GM23248 (cell line): ENCODE results near the gene TMEM217. TPM values are rescaled to one million over a fixed set of nuclear protein-coding genes. Genes with fewer than 3 reads are reported as not detected.

ENCODE experiments used
- DNase-seq: peaks from one replicate; pipeline ENCODE4 v3.0.0-alpha.2; 2015
- H2AFZ ChIP-seq: fragments of 200-600 bp; sonication (generic); 2 replicates; pipeline ENCODE4 v1.6.1; 2016; ENCODE audit warnings: antibody characterized with exemption
- H3F3A ChIP-seq: fragments of 200-600 bp; sonication (generic); 2 replicates; pipeline ENCODE4 v1.6.1; 2016; ENCODE audit warnings: mild to moderate bottlenecking, antibody characterized with exemption, mixed run types; ENCODE audit not compliant: insufficient read depth
- H3K27ac ChIP-seq: fragments of 200-600 bp; sonication (generic); 2 replicates; pipeline ENCODE4 v1.5.1; 2016; ENCODE audit warnings: mild to moderate bottlenecking
- H3K27me3 ChIP-seq: fragments of 200-600 bp; sonication (generic); replicated peaks from 2 replicates; pipeline ENCODE4 v1.6.1; 2016; ENCODE audit warnings: mild to moderate bottlenecking; ENCODE audit not compliant: insufficient read depth
- H3K36me3 ChIP-seq: fragments of 200-600 bp; sonication (generic); 2 replicates; pipeline ENCODE4 v1.6.1; 2016; ENCODE audit warnings: low read depth, mild to moderate bottlenecking
- H3K4me1 ChIP-seq: fragments of 200-600 bp; sonication (generic); 2 replicates; pipeline ENCODE4 v1.6.1; 2016; ENCODE audit warnings: mild to moderate bottlenecking; ENCODE audit not compliant: insufficient read depth
- H3K4me2 ChIP-seq: fragments of 200-600 bp; sonication (generic); one replicate; pipeline ENCODE4 v1.6.1; 2016; ENCODE audit warnings: mild to moderate bottlenecking; ENCODE audit not compliant: unreplicated experiment
- H3K4me3 ChIP-seq: fragments of 200-600 bp; sonication (generic); 2 replicates; pipeline ENCODE4 v1.5.1; 2016; ENCODE audit warnings: mild to moderate bottlenecking
- H3K79me2 ChIP-seq: fragments of 200-600 bp; sonication (generic); 2 replicates; pipeline ENCODE4 v1.6.1; 2016; ENCODE audit warnings: mild to moderate bottlenecking; ENCODE audit not compliant: insufficient read depth
- H3K9ac ChIP-seq: fragments of 200-600 bp; sonication (generic); 2 replicates; pipeline ENCODE4 v1.6.1; 2016; ENCODE audit warnings: mild to moderate bottlenecking
- H3K9me2 ChIP-seq: fragments of 200-600 bp; sonication (generic); 2 replicates; pipeline ENCODE4 v1.6.1; 2016; ENCODE audit warnings: mixed run types, mild to moderate bottlenecking, moderate library complexity; ENCODE audit not compliant: insufficient read depth
- H3K9me3 ChIP-seq: fragments of 200-600 bp; sonication (generic); one replicate; pipeline ENCODE4 v1.6.1; 2017; ENCODE audit warnings: low read depth
- H4K20me1 ChIP-seq: fragments of 200-600 bp; sonication (generic); 2 replicates; pipeline ENCODE4 v1.6.0; 2016; ENCODE audit not compliant: insufficient read depth
- EZH2 ChIP-seq: fragments of 200-600 bp; sonication (generic); IDR thresholded peaks from 2 replicates; pipeline ENCODE4 v1.6.1; 2018; ENCODE audit warnings: antibody characterized with exemption, mild to moderate bottlenecking; ENCODE audit not compliant: insufficient read depth, poor library complexity, severe bottlenecking
- EZH2phosphoT487 ChIP-seq: fragments of 200-600 bp; sonication (generic); IDR thresholded peaks from 2 replicates; pipeline ENCODE4 v1.6.1; 2018; ENCODE audit warnings: antibody characterized with exemption, moderate library complexity, mild to moderate bottlenecking, low read depth; ENCODE audit not compliant: insufficient read depth
- WGBS, 2 experiments: methylation state at CpG; one replicate each; pipeline ENCODE4 v1.1.6; 2015 to 2017; ENCODE audit warnings: low lambda C conversion rate in 2 of 2, low coverage in 1 of 2; ENCODE audit errors: missing lambda C conversion rate in 2 of 2; 5-methylcytosine and 5-hydroxymethylcytosine counted together
- in situ Hi-C: fragments of 300-500 bp; cut with MboI; formaldehyde crosslinking; loops from 2 replicates; pipeline ENCODE4 v1.15.0; 2020
- polyA plus RNA-seq: library from polyadenylated mRNA; unstranded; fragments of >200 nt; fragmentation: Nextera tagmentation; extraction: Ambion mirVana; gene quantifications from 2 replicates; pipeline ENCODE4 v1.2.1, GENCODE V29; 2016
- total RNA-seq: library from RNA; depleted of rRNA; stranded (reverse); fragments of >200 nt; shearing (Covaris generic); gene quantifications from 2 replicates; pipeline ENCODE4 v1.2.3, GENCODE V29; 2014

TMEM217 gene
- total and polyA plus RNA-seq, 2 experiments from 2014 or later, result 1.2 to 6.5 TPM

DNA sequence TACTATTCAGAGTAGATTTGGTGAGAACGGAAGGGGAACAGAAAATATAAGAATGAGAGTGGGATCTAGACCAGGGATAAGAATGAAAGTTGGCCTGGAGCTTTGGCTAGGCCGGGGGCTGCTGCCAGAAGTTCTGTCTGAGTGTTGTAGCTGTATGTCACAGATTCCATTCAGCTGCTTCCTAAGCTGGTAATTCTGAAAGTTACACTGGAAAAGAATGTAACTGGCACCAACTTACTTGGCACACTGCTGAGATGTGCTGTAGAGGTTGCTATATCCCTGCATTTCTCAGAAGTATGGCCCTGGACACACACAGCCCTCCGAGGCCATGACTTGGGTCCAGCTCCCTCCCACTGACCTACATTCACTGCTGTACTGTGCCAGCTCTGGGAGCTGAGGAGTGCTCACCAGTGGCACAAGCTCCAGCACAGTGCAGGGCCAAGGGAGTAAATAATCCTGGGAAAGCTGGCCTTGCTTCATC is 25.8 kb upstream of the TMEM217 start:
- peaks cover 24% of the 10 kb centered on the region for H3K4me1 ChIP-seq
- peaks cover 7% of the 10 kb centered on the region for H3F3A ChIP-seq
- H4K20me1 ChIP-seq, result no peaks in the 10 kb centered on the region
- peaks cover 37% of the 10 kb centered on the region for H3K36me3 ChIP-seq
- H3K9me3 ChIP-seq, result no peaks in the 10 kb centered on the region
- H3K4me2 ChIP-seq, result no peak overlapping the region
- WGBS, 2 experiments, result 25 to 33% methylated on average over 3 of the region's 3 CpGs
- 0 out of 2 replicates have a peak overlapping the region, but pooled peaks have one; percentile 2 for H3K9ac ChIP-seq
- H3K9me2 ChIP-seq, result no peaks in the 10 kb centered on the region
- in situ Hi-C loops, result no loop called here
- no peak overlapping the region for H3K4me3 ChIP-seq
- H3K27me3 ChIP-seq, result no peaks in the 10 kb centered on the region
- peaks cover 16% of the 10 kb centered on the region for H3K79me2 ChIP-seq
- peak overlapping the region; percentile 37 for H3K27ac ChIP-seq
- DNase-seq, result peak; percentile 61
- TF ChIP-seq EZH2 (no peak), EZH2phosphoT487 (no peak)
- H2AFZ ChIP-seq, result no peak overlapping the region

DNA sequence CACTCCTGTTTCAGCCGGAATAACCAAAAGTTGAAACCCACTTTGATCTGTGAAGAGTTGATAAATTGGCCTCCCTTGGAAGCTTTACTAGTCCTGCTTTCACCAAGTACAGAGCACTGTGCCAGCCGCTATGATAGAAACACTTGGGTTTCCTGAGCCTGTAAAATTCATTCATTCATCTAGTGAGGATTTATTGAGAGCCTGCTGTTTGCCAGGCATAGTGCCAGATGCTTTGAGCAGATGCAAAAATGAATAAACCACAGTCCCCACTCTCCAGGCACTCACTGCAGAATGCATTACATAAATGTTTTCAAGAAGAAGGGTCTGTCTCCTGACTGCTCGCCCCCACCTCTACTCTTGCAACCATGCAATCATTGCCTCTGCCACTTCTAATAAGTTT is 25.3 kb upstream of the TMEM217 start:
- H3K9me3 ChIP-seq, result no peaks in the 10 kb centered on the region
- in situ Hi-C loops, result no loop called here

DNA sequence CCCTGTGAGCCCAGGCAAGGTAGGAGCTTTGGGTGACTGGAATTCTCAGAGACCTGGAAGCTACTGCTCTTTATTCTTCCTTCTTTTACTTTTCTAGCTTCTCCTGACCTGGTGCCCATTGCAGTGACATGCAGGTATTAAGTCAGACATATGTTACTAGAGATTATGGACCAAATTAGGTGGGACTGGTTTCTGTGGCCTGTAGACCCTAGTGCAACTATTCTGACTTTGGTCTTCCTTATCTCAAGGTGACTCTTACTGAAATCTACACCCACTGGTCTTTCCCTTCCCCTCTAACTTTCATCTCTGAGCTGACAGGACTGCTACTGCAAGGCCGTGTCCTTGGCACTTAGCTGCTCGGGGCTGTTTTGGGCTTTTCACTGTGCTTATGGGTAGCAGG is 24.4 kb upstream of the TMEM217 start:
- no peak overlapping the region for H3K27ac ChIP-seq
- no peak overlapping the region for H2AFZ ChIP-seq
- H3K4me1 ChIP-seq, result peaks cover 24% of the 10 kb centered on the region
- no peaks in the 10 kb centered on the region for H3K9me3 ChIP-seq
- peaks cover 29% of the 10 kb centered on the region for H3K79me2 ChIP-seq
- no peak for DNase-seq
- H4K20me1 ChIP-seq, result no peaks in the 10 kb centered on the region
- H3K27me3 ChIP-seq, result no peaks in the 10 kb centered on the region
- peaks cover 7% of the 10 kb centered on the region for H3F3A ChIP-seq
- TF ChIP-seq EZH2phosphoT487, result no peak
- H3K9ac ChIP-seq, result no peak overlapping the region
- 93 to 95% methylated on average over 2 of the region's 2 CpGs for WGBS, 2 experiments
- in situ Hi-C loops, result no loop called here
- H3K4me3 ChIP-seq, result no peak overlapping the region
- H3K4me2 ChIP-seq, result no peak overlapping the region
- H3K36me3 ChIP-seq, result peaks cover 32% of the 10 kb centered on the region
- no peaks in the 10 kb centered on the region for H3K9me2 ChIP-seq

More for the DNA sequence above, 25.3 kb upstream of the TMEM217 start:
- H3K4me3 ChIP-seq, result no peak overlapping the region
- H3F3A ChIP-seq, result peaks cover 7% of the 10 kb centered on the region
- peaks cover 20% of the 10 kb centered on the region for H3K79me2 ChIP-seq
- no peak overlapping the region for H3K4me2 ChIP-seq
- no peaks in the 10 kb centered on the region for H4K20me1 ChIP-seq
- no peak overlapping the region for H2AFZ ChIP-seq
- H3K9me2 ChIP-seq, result no peaks in the 10 kb centered on the region
- H3K4me1 ChIP-seq, result peaks cover 24% of the 10 kb centered on the region
- H3K36me3 ChIP-seq, result peaks cover 35% of the 10 kb centered on the region
- DNase-seq, result peak; percentile 17
- TF ChIP-seq EZH2phosphoT487 (no peak), EZH2 (no peak)
- H3K27me3 ChIP-seq, result no peaks in the 10 kb centered on the region
- H3K9ac ChIP-seq, result no peak overlapping the region
- 51 to 54% methylated on average over 3 of the region's 3 CpGs for WGBS, 2 experiments
- H3K27ac ChIP-seq, result peak overlapping the region; percentile 37

DNA sequence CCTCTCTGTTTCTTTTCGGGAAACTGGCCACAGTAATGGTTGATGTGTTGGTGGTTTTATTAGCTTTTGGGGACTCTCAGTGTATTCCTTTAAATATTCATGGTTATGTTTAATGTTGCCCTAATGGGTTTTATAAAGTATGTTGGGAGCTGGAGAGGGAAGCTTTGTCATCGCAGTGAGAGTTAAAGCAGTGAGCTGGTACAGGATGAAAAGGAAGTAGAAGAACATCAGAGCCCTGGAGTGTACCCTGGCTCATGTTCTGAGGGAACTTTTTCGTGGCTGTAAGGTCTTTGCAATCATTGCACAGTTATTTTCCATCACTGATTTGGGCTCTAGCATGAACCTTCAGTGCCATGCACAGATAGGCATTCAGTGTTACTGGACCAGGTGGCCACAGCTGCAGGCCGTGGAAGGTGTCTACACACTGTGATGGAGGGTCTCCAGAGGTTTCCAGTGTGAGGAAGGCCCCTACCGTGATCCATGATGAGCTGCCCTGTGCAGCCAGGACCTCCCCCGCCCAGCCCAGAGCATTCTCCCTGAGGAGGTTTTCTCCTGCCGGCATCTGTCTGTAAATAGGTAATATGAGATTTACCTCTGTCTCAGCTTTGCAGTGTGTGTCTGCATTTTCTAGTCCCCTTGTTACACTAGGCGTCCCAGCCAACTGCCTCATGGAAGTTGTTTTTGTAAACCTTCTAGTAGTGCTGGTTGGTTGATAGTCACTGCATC is 22.4 kb upstream of the TMEM217 start:
- Histone ChIP-seq H3K4me2 (no peak overlapping the region), H3K4me1 (peaks cover 24% of the 10 kb centered on the region), H4K20me1 (no peaks in the 10 kb centered on the region), H3K27ac (peak overlapping the region; percentile 60), H3F3A (peaks cover 7% of the 10 kb centered on the region), H3K9ac (peak overlapping the region; percentile 46; the same call in 1 of the 2 replicates), H3K9me3 (no peaks in the 10 kb centered on the region), H3K27me3 (no peaks in the 10 kb centered on the region), H3K9me2 (no peaks in the 10 kb centered on the region), H3K79me2 (peaks cover 50% of the 10 kb centered on the region), H2AFZ (no peak overlapping the region), H3K36me3 (peaks cover 21% of the 10 kb centered on the region), H3K4me3 (no peak overlapping the region)
- DNase-seq, result peak; percentile 12
- TF ChIP-seq EZH2, result no peak
- no peak for TF ChIP-seq EZH2phosphoT487
- WGBS, 2 experiments, result 89 to 95% methylated on average over 8 of the region's 8 CpGs
- in situ Hi-C loops, result no loop called here
